KOPT-K1 (cell line): ENCODE measurements around the gene DDIT3.
"Not testable (repeated sequence)": the region's sequence is repeated elsewhere in the genome, so short reads cannot be mapped to it uniquely, and the experiment has no call there.

ENCODE experiments used
- H3K27ac ChIP-seq: fragments of 200-600 bp; sonication (generic); 2 replicates; pipeline ENCODE4 v1.5.1; 2016; ENCODE audit warnings: antibody characterized with exemption, mild to moderate bottlenecking, low read depth, low read length; ENCODE audit not compliant: poor library complexity, severe bottlenecking
- H3K36me3 ChIP-seq: fragments of 200-600 bp; sonication (generic); 2 replicates; pipeline ENCODE4 v1.5.1; 2017; ENCODE audit warnings: antibody characterized with exemption, mild to moderate bottlenecking, low read length, moderate library complexity; ENCODE audit not compliant: insufficient read depth
- H3K9me3 ChIP-seq: fragments of 200-600 bp; sonication (generic); 2 replicates; pipeline ENCODE4 v1.5.1; 2017; ENCODE audit warnings: antibody characterized with exemption, low read length, mild to moderate bottlenecking; ENCODE audit not compliant: insufficient read depth, poor library complexity, severe bottlenecking

The DDIT3 gene

DNA sequence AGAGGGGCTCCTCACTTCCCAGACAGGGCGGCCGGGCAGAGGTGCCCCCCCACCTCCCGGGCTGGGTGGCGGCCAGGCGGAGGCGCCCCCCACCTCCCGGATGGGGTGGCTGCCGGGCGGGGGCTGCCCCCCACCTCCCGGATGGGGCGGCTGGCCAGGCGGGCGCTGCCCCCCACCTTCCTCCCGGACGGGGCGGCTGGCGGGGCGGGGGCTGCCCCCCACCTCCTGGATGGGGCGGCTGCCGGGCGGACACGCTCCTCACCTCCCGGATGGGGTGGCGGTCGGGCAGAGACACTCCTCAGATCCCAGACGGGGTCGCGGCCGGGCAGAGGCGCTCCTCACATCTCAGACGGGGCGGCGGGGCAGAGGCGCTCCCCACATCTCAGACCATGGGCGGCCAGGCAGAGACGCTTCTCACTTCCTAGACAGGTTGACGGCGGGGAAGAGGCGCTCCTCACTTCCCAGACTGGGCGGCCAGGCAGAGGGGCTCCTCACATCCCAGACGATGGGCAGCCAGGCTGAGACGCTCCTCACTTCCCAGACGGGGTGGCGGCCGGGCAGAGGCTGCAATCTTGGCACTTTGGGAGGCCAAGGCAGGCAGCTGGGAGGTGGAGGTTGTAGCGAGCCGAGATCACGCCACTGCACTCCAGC lies 25.1 kb downstream of the DDIT3 start:
- not testable (repeated sequence) for H3K27ac ChIP-seq, H3K9me3 ChIP-seq
- peaks cover 83% of the 10 kb centered on the region for H3K36me3 ChIP-seq

DNA sequence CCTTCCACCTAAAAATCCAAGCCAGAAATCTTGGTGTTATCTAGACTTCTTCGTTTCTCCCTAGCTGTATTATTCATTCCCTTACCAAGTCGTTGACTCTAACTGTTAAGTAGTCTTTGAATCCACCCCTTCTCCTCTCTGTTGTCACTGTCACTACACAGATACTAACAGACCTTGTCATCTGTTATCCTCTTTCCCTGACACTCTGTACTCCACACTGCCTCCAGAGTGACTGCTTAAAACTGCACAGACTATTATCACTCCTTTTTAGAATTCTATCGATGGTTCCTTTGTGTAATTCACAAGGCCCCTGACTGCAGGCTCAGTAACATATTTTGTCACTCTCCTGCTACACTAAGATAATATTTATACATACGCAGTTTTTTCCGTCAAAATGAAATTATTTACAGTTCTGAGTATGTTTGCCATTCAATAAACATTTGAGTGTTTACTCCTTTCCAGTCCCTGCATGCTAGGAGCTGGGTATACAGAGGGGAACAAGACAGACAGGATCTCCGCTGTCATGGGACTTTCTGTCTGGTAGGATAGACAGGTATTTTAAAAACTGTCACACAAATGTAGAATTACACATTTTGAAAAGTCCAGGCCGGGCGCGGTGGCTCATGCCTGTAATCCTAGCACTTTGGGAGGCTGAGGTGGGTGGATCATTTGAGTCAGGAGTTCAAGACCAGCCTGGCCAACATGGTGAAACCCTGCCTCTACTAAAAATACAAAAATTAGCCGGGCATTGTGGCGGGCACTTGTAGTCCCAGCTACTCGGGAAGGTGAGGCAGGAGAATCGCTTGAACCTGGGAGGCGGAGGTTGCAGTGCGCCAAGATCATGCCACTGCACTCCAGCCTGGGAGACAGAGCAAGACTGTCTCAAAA lies 28.7 kb downstream of the DDIT3 start:
- H3K36me3 ChIP-seq = peaks cover 65% of the 10 kb centered on the region
- no peak overlapping the region for H3K27ac ChIP-seq
- no peaks in the 10 kb centered on the region for H3K9me3 ChIP-seq

DNA sequence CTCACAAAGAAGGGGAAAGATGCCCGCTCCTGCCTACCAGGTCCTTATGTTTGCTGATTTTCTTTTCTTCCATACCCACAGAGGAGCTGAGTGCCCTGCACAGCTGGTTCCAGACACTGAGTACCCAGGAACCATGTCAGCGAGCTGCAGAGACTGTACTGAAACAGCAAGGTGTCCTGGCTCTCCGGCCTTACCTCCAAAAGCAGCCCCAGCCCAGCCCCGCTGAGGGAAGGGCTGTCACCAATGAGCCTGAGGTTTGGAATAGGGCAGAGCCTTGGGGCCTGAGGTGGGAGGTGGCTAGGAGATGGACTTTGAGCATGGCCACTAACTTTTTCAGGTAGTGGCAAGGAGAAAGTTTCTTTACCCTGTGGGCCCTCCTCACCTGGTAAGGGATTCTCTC lies 30.2 kb downstream of the DDIT3 start:
- Histone ChIP-seq H3K27ac (no peak overlapping the region), H3K9me3 (no peaks in the 10 kb centered on the region), H3K36me3 (peaks cover 52% of the 10 kb centered on the region)

DNA sequence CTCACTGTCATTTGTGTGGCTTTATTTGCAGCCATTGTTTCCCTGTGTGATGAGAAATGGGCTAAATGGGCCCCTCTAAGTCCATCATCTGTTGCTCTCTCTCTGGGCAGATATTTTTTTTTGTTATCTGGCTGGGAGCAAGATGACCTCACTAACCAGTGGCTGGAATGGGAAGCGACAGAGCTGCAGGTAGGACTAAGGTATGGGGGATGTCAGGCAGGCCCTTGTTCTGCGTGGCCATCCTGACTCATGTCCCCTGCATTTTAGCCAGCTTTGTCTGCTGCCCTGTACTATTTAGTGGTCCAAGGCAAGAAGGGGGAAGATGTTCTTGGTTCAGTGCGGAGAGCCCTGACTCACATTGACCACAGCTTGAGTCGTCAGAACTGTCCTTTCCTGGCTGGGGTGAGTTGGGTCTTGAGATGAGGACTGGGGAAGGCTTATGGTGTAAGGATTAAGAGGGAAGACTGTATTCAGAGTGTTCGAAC lies 31.1 kb downstream of the DDIT3 start:
- Histone ChIP-seq H3K9me3 (no peaks in the 10 kb centered on the region), H3K36me3 (peaks cover 47% of the 10 kb centered on the region), H3K27ac (peak overlapping the region; percentile 76)

DNA sequence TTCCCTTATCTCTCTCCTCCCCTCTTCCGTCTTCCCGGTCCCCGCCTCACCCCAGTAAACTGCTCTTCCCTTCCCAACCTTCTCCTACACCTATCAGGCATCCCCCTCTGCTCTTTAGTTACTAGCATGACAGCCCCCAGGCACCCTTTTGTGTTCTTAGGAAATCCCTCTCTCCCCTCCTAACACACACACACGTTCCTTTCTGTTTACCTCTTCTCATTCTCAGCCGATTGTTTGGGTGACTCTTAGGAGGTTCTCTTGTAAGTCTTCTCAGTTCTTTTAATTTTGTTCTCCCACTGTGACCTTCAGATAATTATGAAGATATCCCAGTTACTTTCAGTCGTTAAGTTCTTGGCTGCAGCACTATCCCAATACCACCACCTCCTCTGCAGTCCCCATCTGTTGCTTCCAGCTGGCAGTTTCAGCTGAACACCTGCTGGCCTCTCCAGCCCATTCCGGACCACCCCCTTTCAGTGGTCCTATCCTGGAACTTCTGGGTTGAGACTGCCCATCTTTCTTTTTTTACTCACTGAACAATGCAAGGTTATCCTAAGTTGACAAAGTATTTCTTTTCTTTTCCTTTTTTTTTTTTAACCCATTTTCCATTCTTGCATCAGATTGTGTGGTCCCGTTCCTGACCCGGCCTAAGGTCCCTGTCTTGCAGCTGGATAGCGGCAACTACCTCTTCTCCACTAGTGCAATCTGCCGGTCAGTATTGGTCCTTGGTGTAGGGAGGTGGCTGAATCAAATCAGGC lies 31.7 kb downstream of the DDIT3 start:
- Histone ChIP-seq H3K27ac (peak overlapping the region; percentile 76), H3K36me3 (peaks cover 43% of the 10 kb centered on the region), H3K9me3 (no peaks in the 10 kb centered on the region)

DNA sequence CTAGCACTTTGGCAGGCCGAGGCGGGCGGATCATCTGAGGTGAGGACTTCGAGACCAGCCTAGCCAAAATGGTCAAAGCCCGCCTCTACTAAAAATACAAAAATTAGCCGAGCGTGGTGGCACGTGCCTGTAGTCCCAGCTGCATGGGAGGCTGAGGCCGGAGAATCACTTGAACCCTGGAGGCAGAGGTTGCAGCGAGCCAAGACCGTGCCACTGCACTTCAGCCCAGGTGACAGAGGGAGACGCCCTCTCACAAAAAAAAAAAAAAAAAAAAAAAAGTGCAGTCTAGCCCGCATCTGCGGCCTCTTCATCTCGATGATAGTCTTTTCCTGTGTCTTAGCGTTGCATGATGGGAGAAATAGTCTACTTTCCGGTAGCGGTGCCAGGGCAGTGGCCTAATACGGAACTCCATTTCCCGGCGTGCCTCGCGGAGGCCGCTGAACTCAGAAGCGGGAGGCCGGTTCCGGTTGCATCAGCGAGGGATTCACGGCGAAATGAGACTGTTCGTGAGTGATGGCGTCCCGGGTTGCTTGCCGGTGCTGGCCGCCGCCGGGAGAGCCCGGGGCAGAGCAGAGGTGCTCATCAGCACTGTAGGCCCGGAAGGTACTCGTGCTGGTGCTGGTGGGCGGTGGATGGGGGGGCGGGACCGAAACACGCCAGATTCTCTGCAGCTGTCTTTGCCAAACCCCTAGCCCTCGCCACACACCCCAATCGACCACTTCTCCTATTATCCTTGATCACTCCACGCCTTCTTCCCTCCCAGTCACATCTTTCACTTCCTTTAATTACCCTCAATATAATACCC lies 32.5 kb downstream of the DDIT3 start, which contains the start of gene MARS1:
TSS of gene MARS1 (plus strand) at position 472 of the 805 bp plus-strand sequence. CDS start at position 495, 23 bp downstream.
- Histone ChIP-seq H3K9me3 (no peaks in the 10 kb centered on the region), H3K36me3 (peaks cover 40% of the 10 kb centered on the region), H3K27ac (peak within 1 kb of the TSS; percentile 76)

DNA sequence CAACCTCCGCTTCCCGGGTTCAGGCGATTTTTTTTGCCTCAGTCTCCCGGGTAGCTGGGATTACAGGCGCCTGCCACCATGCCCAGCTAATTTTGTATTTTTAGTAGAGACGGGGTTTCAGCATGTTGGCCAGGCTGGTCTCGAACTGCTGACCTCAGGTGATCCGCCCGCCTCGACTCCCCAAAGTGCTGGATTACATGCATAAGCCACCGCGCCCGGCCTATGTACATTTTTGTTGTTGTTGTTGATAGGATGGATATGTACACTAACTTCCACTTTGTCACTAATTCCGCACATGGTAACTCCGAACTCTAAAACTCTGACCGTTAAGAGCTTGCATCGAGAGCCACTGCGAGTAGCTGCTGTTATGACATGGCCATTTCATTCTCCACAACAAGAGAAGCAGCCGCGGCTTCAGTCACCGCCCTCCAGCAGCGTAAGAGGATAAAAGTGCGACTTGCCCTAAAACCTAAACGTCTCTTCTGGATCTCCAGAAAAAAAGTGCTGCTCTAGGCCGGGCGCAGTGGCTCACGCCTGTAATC lies 33.2 kb downstream of the DDIT3 start:
- no peaks in the 10 kb centered on the region for H3K9me3 ChIP-seq
- peaks cover 33% of the 10 kb centered on the region for H3K36me3 ChIP-seq
- H3K27ac ChIP-seq = peak overlapping the region; percentile 44

DNA sequence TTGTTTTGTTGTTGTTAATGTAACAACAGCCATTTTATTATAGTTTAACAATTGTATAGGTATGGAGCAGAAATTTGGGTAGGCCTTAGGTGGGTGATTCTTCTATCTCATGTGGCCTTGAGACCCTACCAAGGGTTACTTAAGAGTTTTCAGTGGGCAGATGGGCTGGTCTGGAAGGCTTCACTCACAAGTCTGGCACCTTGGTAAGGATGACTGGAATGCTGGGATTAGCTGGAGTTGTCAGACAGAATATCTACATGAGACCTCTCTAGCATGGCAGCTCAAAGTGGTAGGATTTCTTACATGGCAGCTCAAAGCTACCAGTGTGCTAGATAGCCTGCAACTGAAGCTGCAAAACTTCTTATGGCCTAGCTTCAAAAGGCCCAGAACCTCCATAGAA lies 34.6 kb downstream of the DDIT3 start:
- no peak overlapping the region for H3K27ac ChIP-seq
- no peaks in the 10 kb centered on the region for H3K9me3 ChIP-seq
- peaks cover 19% of the 10 kb centered on the region for H3K36me3 ChIP-seq

DNA sequence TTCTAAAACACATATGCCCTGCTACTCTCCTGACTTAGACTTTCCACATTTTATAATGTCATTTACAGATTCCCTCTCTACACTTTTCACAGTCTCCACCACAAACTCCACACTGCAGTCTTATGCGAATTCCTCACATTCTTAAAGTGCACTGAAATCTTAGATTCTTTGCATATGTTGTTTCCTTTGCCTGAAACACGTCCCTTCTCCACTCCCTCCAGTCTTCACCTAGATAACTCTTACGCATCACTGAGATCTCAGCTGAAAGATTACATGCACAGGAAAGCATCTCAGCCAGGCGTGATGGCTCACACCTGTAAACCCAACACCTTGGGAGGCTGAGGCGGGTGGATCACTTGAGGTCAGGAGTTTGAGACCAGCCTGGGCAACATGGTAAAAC lies 36.8 kb downstream of the DDIT3 start:
- Histone ChIP-seq H3K27ac (no peak overlapping the region), H3K36me3 (no peaks in the 10 kb centered on the region), H3K9me3 (no peaks in the 10 kb centered on the region)

DNA sequence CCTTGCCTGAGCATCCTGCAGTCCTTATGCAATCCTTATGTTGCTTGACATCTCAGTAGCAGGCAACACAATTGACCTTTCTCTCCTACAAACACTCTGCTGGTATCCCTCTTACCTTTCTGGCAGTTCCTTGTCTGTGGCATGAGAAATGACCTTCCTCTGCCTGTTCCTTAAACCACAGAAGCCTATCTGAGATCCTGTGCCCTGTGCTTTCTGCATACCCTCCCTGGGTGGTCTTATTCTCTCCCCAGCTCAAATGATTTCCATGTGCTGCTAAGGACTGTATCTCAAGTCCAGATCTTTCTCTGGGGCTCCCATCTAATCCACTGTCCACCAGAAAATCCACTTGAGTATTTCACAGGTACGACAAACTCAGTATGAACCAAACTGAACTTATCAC lies 38.6 kb downstream of the DDIT3 start:
- peak overlapping the region; percentile 32 for H3K27ac ChIP-seq
- no peaks in the 10 kb centered on the region for H3K36me3 ChIP-seq

DNA sequence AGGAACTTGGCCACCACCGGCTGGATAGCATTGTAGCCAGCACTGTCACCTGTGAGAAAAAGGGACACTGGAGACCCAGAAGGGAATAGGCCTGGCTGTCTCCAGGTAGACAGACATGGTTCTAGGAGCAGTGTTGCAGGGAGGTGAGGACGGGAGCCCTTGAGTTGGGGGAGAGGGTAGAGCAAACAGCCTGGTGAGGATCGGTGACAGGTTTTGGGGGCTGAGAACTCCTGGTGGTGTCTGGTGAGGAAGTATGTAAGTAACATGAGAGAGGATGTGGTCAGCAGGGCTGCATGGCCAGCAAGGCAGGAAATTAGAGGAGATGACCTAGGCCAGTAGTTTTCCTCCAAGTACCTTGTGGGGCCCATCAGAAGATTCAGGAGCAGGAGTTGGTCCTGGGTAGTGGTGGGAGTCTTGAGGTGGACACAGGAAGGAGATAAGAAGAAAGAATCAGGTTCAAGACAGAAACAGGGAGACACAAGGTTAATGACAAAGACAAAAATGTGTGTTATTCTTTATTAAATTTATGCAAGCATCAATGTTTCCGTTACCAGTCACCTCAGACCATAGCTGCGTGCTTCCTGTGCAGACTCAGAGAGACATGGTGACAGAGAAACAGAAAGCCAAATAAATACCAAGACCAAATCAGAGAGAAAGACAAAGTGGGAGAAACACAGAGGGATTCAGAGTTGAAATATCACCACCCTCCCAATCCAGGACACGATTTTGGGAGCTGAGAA lies 40.8 kb downstream of the DDIT3 start, which contains the start of gene ARHGAP9:
TSS of gene ARHGAP9 (minus strand) at position 491 of the 740 bp plus-strand sequence. CDS start at position 31, 460 bp downstream.
- Histone ChIP-seq H3K27ac (peak within 1 kb of the TSS; percentile 94), H3K36me3 (peaks cover 20% of the 10 kb centered on the region), H3K9me3 (no peaks in the 10 kb centered on the region)

More for the DNA sequence above, 38.6 kb downstream of the DDIT3 start:
- H3K9me3 ChIP-seq = no peaks in the 10 kb centered on the region

DNA sequence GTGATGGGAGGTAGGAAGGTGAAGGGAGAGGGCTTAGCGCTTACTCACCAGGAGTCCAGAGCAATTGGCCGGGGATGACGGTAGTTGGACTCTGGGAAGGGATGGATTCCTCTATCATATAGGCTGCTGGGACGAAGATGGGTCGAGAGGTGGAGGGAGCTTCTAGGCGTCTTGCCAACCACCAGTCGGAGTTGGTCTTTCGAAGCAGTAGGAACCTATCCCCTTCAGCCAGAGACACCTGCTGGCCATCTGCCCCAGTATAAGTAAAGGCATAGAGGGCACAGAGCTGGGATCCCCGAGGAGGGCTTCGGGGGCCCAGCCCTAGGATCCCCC lies 41.3 kb downstream of the DDIT3 start:
- no peaks in the 10 kb centered on the region for H3K9me3 ChIP-seq
- peak overlapping the region; percentile 94 for H3K27ac ChIP-seq

DNA sequence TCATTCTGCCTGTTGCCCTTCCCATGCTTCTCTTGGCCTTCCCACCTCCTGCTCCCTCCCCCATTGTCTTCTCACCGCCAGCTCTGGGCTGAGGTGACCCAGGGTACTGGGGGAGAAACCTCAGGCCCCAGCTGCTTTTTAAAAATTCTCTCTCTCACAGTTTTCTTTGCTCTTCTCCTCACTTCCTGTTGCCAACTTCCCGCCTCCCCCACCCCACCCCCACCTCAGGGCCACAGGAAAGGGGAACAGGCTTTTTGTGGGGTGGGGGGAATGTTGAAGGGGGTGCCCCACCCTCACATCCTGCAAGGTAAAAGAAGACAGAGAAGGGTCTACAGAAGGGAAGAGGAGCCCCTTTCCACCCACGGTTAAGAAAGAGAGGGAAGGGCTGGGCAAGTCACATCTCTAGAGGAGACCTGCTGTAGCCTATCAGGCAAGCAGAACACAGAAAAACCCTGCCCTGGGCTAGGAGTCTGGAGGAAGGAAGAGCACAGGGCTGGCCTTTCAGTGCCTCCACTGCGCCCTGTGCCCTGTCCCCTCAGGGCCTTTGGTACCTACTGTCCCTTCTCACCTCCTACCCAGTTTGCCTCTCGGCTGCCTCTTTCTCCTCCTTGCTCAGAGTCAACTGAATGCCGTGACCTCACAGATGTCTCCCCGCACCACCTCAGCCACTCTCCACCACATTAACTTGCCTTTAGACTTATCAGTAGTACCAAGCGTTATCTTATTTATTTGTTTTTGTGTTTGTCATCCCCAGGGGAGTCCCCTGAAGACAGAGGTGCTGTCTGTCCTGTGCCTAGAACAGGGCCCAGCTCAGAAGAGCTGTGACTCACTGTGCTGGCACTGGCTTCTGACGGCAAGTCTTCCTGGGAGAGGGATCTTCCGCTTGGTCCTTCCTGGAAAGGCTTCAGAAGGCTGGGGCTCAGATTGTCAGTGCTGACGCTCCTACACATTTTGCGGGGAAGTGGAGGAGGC lies 42.3 kb downstream of the DDIT3 start:
- Histone ChIP-seq H3K9me3 (no peaks in the 10 kb centered on the region), H3K36me3 (peaks cover 33% of the 10 kb centered on the region), H3K27ac (peak overlapping the region; percentile 94)

More for the DNA sequence above, 41.3 kb downstream of the DDIT3 start:
- H3K36me3 ChIP-seq = peaks cover 25% of the 10 kb centered on the region
